Progenitor cell of endocrine pancreas (in vitro differentiated cells): ENCODE results near the gene CRISPLD2. TPM values are rescaled to one million over a fixed set of nuclear protein-coding genes. Genes with fewer than 3 reads are reported as not detected.

Experiments
- DNase-seq: peaks from one replicate; pipeline ENCODE4 v3.0.0; 2021; ENCODE audit warnings: low spot score; ENCODE audit not compliant: unreplicated experiment
- H3K27ac Mint-ChIP-seq: 2 replicates; pipeline ENCODE4 v1.8.0; 2021; ENCODE audit warnings: mild to moderate bottlenecking, moderate library complexity, mixed read lengths
- H3K27me3 Mint-ChIP-seq: 2 replicates; pipeline ENCODE4 v1.8.0; 2021; ENCODE audit warnings: mixed read lengths
- H3K36me3 Mint-ChIP-seq: 2 replicates; pipeline ENCODE4 v1.8.0; 2022; ENCODE audit warnings: mixed read lengths; ENCODE audit not compliant: insufficient read depth
- H3K4me1 Mint-ChIP-seq: 2 replicates; pipeline ENCODE4 v1.8.0; 2021; ENCODE audit warnings: low read depth, mixed read lengths
- H3K4me3 Mint-ChIP-seq: 2 replicates; pipeline ENCODE4 v1.8.0; 2021; ENCODE audit warnings: low read depth, mild to moderate bottlenecking, moderate library complexity, mixed read lengths
- H3K9me3 Mint-ChIP-seq: 2 replicates; pipeline ENCODE4 v1.8.0; 2021; ENCODE audit warnings: low read depth, mixed read lengths
- total RNA-seq: library from RNA; stranded (reverse); gene quantifications from 2 replicates; pipeline ENCODE4 v1.2.1, GENCODE V29; 2021
- TF ChIP-seq, protein P1 (sequence below): fragments of 200-600 bp; sonication (generic); IDR thresholded peaks from one replicate; pipeline ENCODE4 v1.5.0; 2021; ENCODE audit warnings: antibody characterized with exemption, mild to moderate bottlenecking; ENCODE audit not compliant: unreplicated experiment

CRISPLD2 gene
- total RNA-seq, 1 donor from 2014 or later: 11.0 TPM

DNA sequence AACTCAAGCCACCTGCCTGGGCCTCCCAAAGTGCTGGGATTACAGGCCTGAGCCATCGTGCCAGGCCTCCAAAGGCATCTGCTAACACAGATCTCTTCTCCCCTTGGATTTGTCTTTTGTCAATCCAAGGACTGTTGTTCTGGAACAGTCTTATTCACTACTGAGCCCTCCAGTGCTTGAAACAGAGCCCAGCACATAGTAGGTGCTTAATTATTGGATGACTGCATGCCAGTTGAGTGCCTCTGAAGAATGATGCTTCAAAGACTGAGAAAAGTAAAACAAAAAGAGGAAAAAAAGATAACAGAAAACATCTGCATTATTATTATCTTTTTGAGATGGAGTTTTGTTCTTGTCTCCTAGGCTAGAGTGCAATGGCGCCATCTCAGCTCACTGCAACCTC is 1.7 kb upstream of the CRISPLD2 start:
- no peak for DNase-seq
- peaks cover 4% of the 10 kb centered on the region for H3K4me1 Mint-ChIP-seq
- no peaks in the 10 kb centered on the region for H3K36me3 Mint-ChIP-seq
- H3K9me3 Mint-ChIP-seq: no peaks in the 10 kb centered on the region
- peaks cover 88% of the 10 kb centered on the region for H3K27me3 Mint-ChIP-seq
- no peak overlapping the region for H3K4me3 Mint-ChIP-seq
- no peak overlapping the region for H3K27ac Mint-ChIP-seq
- TF ChIP-seq, protein P1, sequence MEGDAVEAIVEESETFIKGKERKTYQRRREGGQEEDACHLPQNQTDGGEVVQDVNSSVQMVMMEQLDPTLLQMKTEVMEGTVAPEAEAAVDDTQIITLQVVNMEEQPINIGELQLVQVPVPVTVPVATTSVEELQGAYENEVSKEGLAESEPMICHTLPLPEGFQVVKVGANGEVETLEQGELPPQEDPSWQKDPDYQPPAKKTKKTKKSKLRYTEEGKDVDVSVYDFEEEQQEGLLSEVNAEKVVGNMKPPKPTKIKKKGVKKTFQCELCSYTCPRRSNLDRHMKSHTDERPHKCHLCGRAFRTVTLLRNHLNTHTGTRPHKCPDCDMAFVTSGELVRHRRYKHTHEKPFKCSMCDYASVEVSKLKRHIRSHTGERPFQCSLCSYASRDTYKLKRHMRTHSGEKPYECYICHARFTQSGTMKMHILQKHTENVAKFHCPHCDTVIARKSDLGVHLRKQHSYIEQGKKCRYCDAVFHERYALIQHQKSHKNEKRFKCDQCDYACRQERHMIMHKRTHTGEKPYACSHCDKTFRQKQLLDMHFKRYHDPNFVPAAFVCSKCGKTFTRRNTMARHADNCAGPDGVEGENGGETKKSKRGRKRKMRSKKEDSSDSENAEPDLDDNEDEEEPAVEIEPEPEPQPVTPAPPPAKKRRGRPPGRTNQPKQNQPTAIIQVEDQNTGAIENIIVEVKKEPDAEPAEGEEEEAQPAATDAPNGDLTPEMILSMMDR: no peak

DNA sequence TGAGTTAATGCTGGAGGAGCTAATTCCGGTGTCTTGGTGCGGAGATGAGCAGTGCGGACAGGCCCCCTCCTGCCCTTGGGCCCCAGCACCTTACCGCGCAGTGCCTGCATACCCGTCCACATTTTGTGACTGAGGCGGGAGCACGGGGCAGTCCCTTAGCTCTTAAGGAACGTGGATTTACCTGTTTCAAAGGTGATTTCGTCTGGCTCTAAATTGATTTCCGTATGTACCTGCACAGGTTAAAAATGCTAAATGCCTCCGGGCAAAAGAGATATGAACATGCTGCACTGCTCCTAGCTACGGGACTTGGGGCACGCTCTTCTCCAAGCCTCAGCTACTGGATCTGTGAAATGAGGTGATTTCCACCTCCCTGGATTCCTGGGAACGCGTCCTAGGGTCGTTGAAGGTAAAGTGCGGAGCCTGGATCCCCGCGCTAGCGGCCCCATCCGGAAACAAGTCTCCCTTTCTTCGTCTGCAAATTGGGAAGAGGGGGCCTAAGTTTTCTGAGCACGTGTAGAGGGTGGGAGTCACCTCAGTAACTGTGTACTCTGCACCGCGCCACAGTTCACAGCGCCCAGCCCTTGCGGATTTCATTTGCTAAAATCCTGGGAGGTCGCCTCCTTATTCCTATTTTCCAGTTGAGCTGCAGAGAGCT is 669 bp upstream of the CRISPLD2 start:
- no peak for DNase-seq
- H3K9me3 Mint-ChIP-seq: no peaks in the 10 kb centered on the region
- peaks cover 4% of the 10 kb centered on the region for H3K4me1 Mint-ChIP-seq
- TF ChIP-seq, protein P1: no peak
- peak overlapping the region; percentile 55 for H3K4me3 Mint-ChIP-seq
- no peaks in the 10 kb centered on the region for H3K36me3 Mint-ChIP-seq
- no peak overlapping the region for H3K27ac Mint-ChIP-seq
- H3K27me3 Mint-ChIP-seq: peaks cover 87% of the 10 kb centered on the region

DNA sequence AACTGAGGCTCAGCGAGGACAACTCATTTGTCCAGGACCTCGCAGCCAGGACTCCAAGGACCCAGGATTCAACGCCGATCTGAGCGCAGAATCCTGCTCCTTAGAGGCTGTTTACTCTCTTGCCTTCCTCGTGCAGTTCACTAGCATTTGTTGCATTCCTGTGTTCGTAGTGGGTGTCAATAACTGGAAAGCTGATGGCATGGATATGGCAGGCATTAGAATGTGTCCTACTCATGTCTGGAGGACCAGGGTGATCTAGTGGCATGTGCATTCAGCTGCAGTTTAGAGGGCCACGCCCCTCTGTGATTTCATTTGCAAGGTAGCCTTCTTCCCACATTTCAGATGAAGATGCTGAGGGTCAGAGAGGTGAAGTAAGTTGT is 510 bp downstream of the CRISPLD2 start:
- no peaks in the 10 kb centered on the region for H3K9me3 Mint-ChIP-seq
- peaks cover 4% of the 10 kb centered on the region for H3K4me1 Mint-ChIP-seq
- no peak overlapping the region for H3K27ac Mint-ChIP-seq
- H3K4me3 Mint-ChIP-seq: peak overlapping the region; percentile 65
- TF ChIP-seq, protein P1: no peak
- H3K36me3 Mint-ChIP-seq: no peaks in the 10 kb centered on the region
- H3K27me3 Mint-ChIP-seq: peaks cover 85% of the 10 kb centered on the region
- no peak for DNase-seq

DNA sequence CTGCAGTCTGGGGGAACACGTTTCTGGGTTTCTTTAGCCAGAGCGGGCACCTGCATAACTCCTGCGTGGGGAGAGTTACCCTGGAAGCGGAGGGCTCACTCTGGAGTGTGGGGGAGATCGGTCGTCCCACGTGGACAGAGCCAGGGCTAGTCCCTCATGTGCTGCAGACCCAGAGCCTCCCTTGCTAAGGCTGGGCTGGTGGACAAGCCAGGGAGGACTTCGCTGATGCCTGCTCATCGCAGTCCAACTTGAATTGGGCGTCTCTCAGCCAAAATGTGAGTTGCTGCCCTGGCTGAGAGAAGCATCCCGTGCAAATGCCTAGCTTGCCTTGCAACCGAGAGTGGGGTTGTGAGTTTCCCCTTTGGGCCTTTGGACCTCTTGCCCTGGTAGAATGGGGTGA is 986 bp downstream of the CRISPLD2 start:
- DNase-seq: no peak
- no peaks in the 10 kb centered on the region for H3K36me3 Mint-ChIP-seq
- H3K27me3 Mint-ChIP-seq: peaks cover 81% of the 10 kb centered on the region
- TF ChIP-seq, protein P1: no peak
- no peaks in the 10 kb centered on the region for H3K9me3 Mint-ChIP-seq
- H3K4me3 Mint-ChIP-seq: no peak overlapping the region
- H3K4me1 Mint-ChIP-seq: peaks cover 4% of the 10 kb centered on the region
- no peak overlapping the region for H3K27ac Mint-ChIP-seq

DNA sequence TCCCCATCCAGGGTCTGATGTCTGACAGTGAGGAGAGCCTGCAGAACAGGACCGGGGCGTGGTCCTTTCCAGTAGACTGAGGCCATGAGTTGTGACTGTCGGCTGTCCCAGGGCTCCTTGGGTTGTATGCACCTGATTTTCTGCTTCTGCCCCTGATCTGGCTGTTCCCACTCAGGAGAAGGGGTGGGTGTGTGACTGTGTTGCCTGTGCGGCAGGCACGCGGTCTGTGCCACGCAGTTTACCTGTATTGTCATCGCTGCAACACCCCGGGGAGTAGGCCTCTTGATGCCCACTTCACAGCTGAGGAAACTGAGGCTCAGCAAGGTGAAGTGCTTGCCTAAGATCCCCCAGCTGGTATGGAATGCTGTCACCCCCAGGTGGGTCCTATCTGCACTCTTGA is 1.4 kb downstream of the CRISPLD2 start:
- no peak overlapping the region for H3K4me3 Mint-ChIP-seq
- H3K27ac Mint-ChIP-seq: no peak overlapping the region
- peaks cover 4% of the 10 kb centered on the region for H3K4me1 Mint-ChIP-seq
- H3K9me3 Mint-ChIP-seq: no peaks in the 10 kb centered on the region
- DNase-seq: no peak
- H3K36me3 Mint-ChIP-seq: no peaks in the 10 kb centered on the region
- TF ChIP-seq, protein P1: no peak
- peaks cover 77% of the 10 kb centered on the region for H3K27me3 Mint-ChIP-seq
